Measurements from ENCODE around the gene CCDC194.

GRCh38 chr19:17419621-17420474, 25.9 kb upstream of the CCDC194 start, which contains the start of gene MVB12A:
- TF ChIP-seq CTCF (IDR thresholded peaks at IDR 0.05), result no peak
- TF ChIP-seq POLR2A (IDR thresholded peaks at IDR 0.05), result no peak

All from lower leg skin (tissue), 3 donors.